Measurements from ENCODE around the gene PCBP3. TPM values are rescaled to one million over a fixed set of nuclear protein-coding genes. Genes with fewer than 3 reads are reported as not detected.

PCBP3 gene
- total and polyA plus RNA-seq, 2 experiments from 2014 or later = 3.4 to 4.3 TPM

DNA sequence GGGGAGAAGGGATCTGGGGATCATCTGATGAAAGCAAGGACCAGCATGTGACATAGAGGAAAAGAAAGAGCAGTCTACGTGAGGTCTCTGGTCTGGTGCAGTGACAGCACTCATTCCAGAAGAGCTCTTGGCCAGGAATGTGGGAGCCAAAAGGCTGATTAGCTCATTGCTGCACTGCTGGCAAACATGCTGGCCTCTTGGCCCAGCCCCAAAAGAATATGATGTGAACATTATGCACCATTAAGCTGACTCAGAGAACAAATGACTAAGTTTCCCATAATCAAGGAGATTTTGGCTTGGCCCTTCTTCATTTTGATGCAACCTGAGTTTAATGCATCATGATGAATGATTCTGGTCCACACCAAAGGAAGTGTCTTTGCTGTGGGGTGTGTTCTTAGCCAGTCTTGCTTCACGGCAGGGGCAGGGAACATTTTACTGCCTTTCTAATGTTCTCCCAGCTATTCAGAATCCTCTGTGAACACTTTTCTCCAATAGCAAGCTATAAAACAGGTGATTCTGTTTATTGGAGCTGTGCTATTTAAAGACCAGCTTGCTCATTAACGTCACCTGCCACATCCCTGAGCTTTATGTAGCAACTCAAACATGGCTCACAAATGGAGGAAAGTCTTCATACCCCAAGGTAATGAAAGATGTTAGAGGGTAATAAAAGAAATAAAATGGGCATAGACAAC, 55.1 kb downstream of the PCBP3 start:
- Histone ChIP-seq H3K4me1 (ENCODE audit: low read depth) (no peaks in the 10 kb centered on the region), H3K36me3 (no peaks in the 10 kb centered on the region), H3K9me3 (ENCODE audit: low read depth) (no peaks in the 10 kb centered on the region), H3K27me3 (no peaks in the 10 kb centered on the region), H3K27ac (no peak overlapping the region), H3K4me3 (no peak overlapping the region)
- TF ChIP-seq, protein P1, sequence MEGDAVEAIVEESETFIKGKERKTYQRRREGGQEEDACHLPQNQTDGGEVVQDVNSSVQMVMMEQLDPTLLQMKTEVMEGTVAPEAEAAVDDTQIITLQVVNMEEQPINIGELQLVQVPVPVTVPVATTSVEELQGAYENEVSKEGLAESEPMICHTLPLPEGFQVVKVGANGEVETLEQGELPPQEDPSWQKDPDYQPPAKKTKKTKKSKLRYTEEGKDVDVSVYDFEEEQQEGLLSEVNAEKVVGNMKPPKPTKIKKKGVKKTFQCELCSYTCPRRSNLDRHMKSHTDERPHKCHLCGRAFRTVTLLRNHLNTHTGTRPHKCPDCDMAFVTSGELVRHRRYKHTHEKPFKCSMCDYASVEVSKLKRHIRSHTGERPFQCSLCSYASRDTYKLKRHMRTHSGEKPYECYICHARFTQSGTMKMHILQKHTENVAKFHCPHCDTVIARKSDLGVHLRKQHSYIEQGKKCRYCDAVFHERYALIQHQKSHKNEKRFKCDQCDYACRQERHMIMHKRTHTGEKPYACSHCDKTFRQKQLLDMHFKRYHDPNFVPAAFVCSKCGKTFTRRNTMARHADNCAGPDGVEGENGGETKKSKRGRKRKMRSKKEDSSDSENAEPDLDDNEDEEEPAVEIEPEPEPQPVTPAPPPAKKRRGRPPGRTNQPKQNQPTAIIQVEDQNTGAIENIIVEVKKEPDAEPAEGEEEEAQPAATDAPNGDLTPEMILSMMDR (IDR thresholded peaks at IDR 0.05; ENCODE audit: low read depth, low read length) = no peak
- DNase-seq (ENCODE audit: low read depth in 1 of 2, low spot score in 1 of 2) = peak in 1 of 2 donors; percentile 97

DNA sequence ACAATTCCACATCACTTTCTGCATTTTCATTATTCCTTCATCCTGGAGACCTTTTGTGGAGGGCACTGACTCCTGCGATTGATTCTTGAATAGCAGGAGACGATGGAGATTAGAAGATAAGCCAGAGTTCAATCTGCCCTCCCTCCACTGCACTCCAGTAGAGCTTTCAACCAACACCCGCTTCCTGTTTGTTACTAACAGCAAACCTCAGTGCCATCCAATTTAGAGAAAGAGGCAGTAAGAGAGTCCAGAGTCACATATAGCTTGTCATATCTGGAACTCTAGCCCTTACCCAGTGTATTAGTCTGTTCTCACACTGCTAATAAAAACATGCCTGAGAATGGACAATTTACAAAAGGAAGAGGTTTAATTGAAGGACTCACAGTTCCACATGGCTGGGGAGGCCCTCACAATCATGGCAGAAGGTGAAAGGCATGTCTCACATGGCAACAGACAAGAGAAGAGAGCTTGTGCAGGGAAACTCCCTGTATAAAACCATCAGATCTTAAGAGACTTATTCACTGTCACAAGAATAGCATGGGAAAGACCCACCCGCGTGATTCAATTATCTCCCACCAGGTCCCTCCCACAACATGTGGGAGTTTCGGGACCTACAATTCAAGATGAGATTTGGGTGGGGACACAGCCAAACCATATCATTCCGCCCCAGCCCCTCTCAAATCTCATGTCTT, 55.9 kb downstream of the PCBP3 start:
- Histone ChIP-seq H3K27ac (no peak overlapping the region), H3K9me3 (ENCODE audit: low read depth) (no peaks in the 10 kb centered on the region), H3K4me3 (no peak overlapping the region), H3K27me3 (no peaks in the 10 kb centered on the region), H3K4me1 (ENCODE audit: low read depth) (no peaks in the 10 kb centered on the region), H3K36me3 (no peaks in the 10 kb centered on the region)
- DNase-seq (ENCODE audit: low read depth in 1 of 2, low spot score in 1 of 2) = no peak
- TF ChIP-seq, protein P1 (IDR thresholded peaks at IDR 0.05; ENCODE audit: low read depth, low read length) = no peak

DNA sequence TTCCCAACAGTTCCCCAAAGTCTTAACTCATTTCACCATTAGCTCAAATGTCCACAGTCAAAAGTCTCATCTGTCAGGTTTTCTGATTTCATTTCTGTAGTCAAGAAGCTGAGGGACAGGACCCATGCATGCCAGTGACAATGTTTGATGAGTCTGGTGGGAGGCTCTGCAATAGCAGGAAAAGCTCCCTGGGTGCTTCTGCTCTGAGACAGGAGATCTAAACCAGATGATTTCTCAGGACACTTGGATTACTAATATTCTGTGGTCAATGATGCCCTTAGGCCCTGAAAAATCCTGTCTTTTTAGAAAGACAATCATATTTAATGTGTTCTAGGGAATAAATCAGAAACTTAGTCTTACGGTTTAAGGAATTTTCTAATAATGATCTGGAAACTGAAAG, 56.4 kb downstream of the PCBP3 start:
- no peaks in the 10 kb centered on the region for H3K27me3 ChIP-seq
- H3K27ac ChIP-seq = no peak overlapping the region
- H3K4me3 ChIP-seq = no peak overlapping the region
- TF ChIP-seq, protein P1 (IDR thresholded peaks at IDR 0.05; ENCODE audit: low read depth, low read length) = no peak
- no peaks in the 10 kb centered on the region for H3K9me3 ChIP-seq (ENCODE audit: low read depth)
- no peak for DNase-seq (ENCODE audit: low read depth in 1 of 2, low spot score in 1 of 2)
- no peaks in the 10 kb centered on the region for H3K4me1 ChIP-seq (ENCODE audit: low read depth)
- H3K36me3 ChIP-seq = no peaks in the 10 kb centered on the region

DNA sequence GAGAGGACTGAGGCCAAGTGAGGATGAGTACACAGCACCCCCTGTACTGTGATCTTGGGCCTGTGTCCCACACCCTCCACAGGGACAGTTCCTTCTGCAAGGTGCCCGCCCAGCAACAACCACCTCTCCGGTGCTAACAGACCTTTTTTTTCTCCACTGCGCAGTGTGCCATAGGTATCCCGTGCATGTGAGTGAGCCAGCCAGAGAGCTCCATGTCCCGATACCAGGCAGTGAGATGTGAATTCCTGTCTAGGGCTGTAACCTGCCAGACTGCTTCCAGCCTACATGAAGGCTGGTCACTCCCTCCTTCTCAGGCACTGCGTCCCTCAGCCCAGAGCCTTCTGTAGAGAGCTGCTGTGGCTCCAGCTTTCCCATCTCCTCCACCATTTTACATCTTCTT, 56.9 kb downstream of the PCBP3 start:
- Histone ChIP-seq H3K36me3 (no peaks in the 10 kb centered on the region), H3K4me3 (no peak overlapping the region), H3K4me1 (ENCODE audit: low read depth) (no peaks in the 10 kb centered on the region), H3K9me3 (ENCODE audit: low read depth) (no peaks in the 10 kb centered on the region), H3K27me3 (no peaks in the 10 kb centered on the region), H3K27ac (no peak overlapping the region)
- TF ChIP-seq, protein P1 (IDR thresholded peaks at IDR 0.05; ENCODE audit: low read depth, low read length) = no peak
- no peak for DNase-seq (ENCODE audit: low read depth in 1 of 2, low spot score in 1 of 2)

DNA sequence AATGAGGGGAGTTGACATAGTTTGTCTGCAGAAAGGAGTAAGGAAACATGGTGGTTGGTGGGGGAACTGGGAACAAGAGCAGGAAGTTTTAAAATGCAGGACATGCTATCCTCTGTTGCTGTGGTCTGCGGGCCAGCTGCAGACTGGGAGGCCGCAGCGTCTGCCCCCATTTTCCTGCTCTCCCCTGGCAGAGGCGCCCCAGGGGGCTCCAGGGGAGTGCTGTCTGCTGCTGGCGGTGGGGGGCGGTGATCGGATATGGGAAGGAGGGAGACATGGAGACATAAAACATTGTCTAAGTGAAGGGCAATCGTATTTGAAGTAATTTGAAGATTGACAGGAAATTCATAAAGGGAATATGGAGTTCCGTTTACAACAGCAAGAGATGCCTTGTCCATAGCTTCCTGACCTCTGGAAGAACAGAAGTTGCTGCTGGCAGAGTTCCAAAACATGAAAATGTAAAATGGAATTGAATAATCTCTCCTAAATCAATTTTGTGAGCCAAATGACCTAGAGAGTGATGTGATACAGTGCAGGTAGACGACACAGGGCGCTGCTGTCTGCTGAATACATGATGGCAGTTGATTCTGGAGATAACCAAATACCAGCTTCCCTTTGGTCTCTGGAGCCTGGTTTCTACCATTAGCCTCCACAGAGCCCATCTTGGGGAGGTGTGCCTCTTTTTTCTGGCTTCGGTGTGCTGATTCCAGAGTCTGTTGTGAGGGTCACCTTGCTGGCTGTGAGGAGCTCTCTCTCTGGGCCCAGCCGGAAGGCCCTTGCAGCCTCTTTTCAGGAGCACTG, 61.0 kb downstream of the PCBP3 start:
- H3K4me1 ChIP-seq (ENCODE audit: low read depth) = no peaks in the 10 kb centered on the region
- H3K27ac ChIP-seq = no peak overlapping the region
- no peak for DNase-seq (ENCODE audit: low read depth in 1 of 2, low spot score in 1 of 2)
- H3K27me3 ChIP-seq = no peaks in the 10 kb centered on the region
- no peaks in the 10 kb centered on the region for H3K36me3 ChIP-seq
- H3K4me3 ChIP-seq = no peak overlapping the region
- TF ChIP-seq, protein P1 (IDR thresholded peaks at IDR 0.05; ENCODE audit: low read depth, low read length) = no peak
- H3K9me3 ChIP-seq (ENCODE audit: low read depth) = no peaks in the 10 kb centered on the region
